Gastrocnemius medialis (tissue), 4 donors: Measurements from ENCODE around the gene PBX1.

Source experiments
- POLR2A ChIP-seq, 2 donors: fragments of 450-650 bp; IDR thresholded peaks; one replicate each; pipeline ENCODE4 v1.6.1; 2017; ENCODE audit warnings: antibody characterized with exemption in 2 of 2, mild to moderate bottlenecking in 2 of 2, moderate library complexity in 2 of 2
- TF ChIP-seq, protein P1 (sequence below), 5 experiments: fragments of 450-650 bp in 3 of 5; fragments of 200-600 bp in 2 of 5; sonication (generic) in 2 of 5; IDR thresholded peaks in 4 of 5; conservative IDR thresholded peaks in 1 of 5; 1 replicate in 4 of 5; 2 replicates in 1 of 5; pipeline ENCODE4 v1.5.1; 2016 to 2019; ENCODE audit warnings: antibody characterized with exemption in 5 of 5, mild to moderate bottlenecking in 3 of 5, moderate library complexity in 3 of 5

DNA sequence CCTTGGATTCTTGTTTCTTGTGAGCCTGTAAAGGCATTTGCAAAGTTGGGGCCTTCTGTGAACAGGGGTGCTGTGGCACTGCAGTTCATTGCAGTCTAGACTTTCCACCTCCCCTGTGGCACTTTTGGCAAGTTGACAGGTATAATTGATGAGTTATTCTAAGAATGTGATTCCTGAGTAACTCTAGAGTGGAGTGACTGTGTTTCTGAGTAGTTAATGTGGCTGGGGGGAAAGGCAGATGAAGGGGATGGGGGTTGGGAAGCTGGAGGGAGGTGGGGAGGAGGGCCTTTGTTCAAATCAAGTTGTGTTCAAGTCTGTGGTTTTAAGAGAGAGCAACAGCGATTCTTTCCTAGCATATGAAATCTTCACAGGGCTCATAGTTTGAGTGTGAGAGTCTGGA lies 32.9 kb downstream of the PBX1 start:
- no peak for TF ChIP-seq POLR2A (IDR thresholded peaks at IDR 0.05)
- TF ChIP-seq, protein P1, sequence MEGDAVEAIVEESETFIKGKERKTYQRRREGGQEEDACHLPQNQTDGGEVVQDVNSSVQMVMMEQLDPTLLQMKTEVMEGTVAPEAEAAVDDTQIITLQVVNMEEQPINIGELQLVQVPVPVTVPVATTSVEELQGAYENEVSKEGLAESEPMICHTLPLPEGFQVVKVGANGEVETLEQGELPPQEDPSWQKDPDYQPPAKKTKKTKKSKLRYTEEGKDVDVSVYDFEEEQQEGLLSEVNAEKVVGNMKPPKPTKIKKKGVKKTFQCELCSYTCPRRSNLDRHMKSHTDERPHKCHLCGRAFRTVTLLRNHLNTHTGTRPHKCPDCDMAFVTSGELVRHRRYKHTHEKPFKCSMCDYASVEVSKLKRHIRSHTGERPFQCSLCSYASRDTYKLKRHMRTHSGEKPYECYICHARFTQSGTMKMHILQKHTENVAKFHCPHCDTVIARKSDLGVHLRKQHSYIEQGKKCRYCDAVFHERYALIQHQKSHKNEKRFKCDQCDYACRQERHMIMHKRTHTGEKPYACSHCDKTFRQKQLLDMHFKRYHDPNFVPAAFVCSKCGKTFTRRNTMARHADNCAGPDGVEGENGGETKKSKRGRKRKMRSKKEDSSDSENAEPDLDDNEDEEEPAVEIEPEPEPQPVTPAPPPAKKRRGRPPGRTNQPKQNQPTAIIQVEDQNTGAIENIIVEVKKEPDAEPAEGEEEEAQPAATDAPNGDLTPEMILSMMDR (IDR thresholded peaks at IDR 0.05 in 4 of 5, conservative IDR thresholded peaks at IDR 0.05 in 1 of 5) = no peak
